Endothelial cell of umbilical vein (primary cell): ENCODE data around the gene CLBA1. TPM values are rescaled to one million over a fixed set of nuclear protein-coding genes. Genes with fewer than 3 reads are reported as not detected.

Experiments
- BruUV-seq: library from RNA; stranded (reverse); fragments of 400-500 nt; replicated peaks from 2 replicates; lab custom pipeline; 2021; lab: Mats Ljungman, UMichigan
- CTCF ChIA-PET: fragments of 300-600, 350-600 bp; sonication (Branson Sonifier 250); formaldehyde crosslinking; loops from one replicate; lab custom pipeline; 2021; ENCODE audit warnings: antibody characterized with exemption, inconsistent platforms; lab: Charles Lee
- POLR2A ChIA-PET: fragments of 300-600, 350-600 bp; sonication (Branson Sonifier 250); formaldehyde crosslinking; loops from one replicate; lab custom pipeline; 2021; ENCODE audit warnings: antibody characterized with exemption, inconsistent platforms; lab: Charles Lee
- DNase-seq: peaks from one replicate; pipeline ENCODE4 v3.0.0-alpha.2; 2011; ENCODE audit warnings: low read depth, low spot score
- FAIRE-seq: peaks from 2 replicates; lab custom pipeline; 2011; peaks lifted over from hg19 to GRCh38; lab: Jason Lieb, UNC
- H2AFZ ChIP-seq: 2 replicates; pipeline ENCODE4 v1.6.0; 2012; ENCODE audit warnings: low read depth, low read length, control low read depth, inconsistent platforms
- H3K27ac ChIP-seq: 2 replicates; pipeline ENCODE4 v1.5.1; 2011; ENCODE audit warnings: low read depth, mild to moderate bottlenecking, control low read depth, low read length, moderate library complexity; ENCODE audit not compliant: insufficient read depth
- H3K27me3 ChIP-seq, 2 experiments: 2 replicates each; pipeline versions ENCODE4 v1.6.0 to v1.6.1; 2011; ENCODE audit warnings: low read length in 2 of 2, mixed read lengths in 1 of 2; ENCODE audit not compliant: control insufficient read depth in 2 of 2, insufficient read depth in 2 of 2
- H3K36me3 ChIP-seq, 2 experiments: 2 replicates in 1 of 2; 3 replicates in 1 of 2; pipeline ENCODE4 v1.5.1; 2011; ENCODE audit warnings: low read length in 2 of 2, mild to moderate bottlenecking in 1 of 2, moderate library complexity in 1 of 2; ENCODE audit not compliant: control insufficient read depth in 2 of 2, insufficient read depth in 2 of 2; ENCODE audit errors: extremely low read depth in 1 of 2
- H3K4me1 ChIP-seq: 3 replicates; pipeline ENCODE4 v1.5.1; 2011; ENCODE audit warnings: mild to moderate bottlenecking, low read length; ENCODE audit not compliant: control insufficient read depth, insufficient read depth; ENCODE audit errors: extremely low read depth
- H3K4me2 ChIP-seq: 2 replicates; pipeline ENCODE4 v1.6.1; 2011; ENCODE audit warnings: low read length, control low read depth, mixed read lengths; ENCODE audit not compliant: insufficient read depth
- H3K4me3 ChIP-seq, 3 experiments: fragments of 200-600 bp in 1 of 3; sonication (generic), shearing (Covaris generic) in 1 of 3; replicated peaks in 1 of 3; 2 replicates each; pipeline ENCODE4 v1.5.1; 2011 to 2016; ENCODE audit warnings: control low read depth in 3 of 3, low read length in 3 of 3, mild to moderate bottlenecking in 2 of 3, inconsistent platforms in 1 of 3, low read depth in 1 of 3, moderate library complexity in 1 of 3; ENCODE audit not compliant: insufficient read depth in 1 of 3
- H3K79me2 ChIP-seq: 2 replicates; pipeline ENCODE4 v1.6.0; 2012; ENCODE audit warnings: low read length, inconsistent platforms; ENCODE audit not compliant: control insufficient read depth, insufficient read depth
- H3K9ac ChIP-seq: replicated peaks from 2 replicates; pipeline ENCODE3; 2011; ENCODE audit warnings: low read length, control low read depth; ENCODE audit not compliant: insufficient read depth; ENCODE audit errors: extremely low read depth
- H3K9me1 ChIP-seq: replicated peaks from 3 replicates; pipeline ENCODE4 v1.6.0; 2011; ENCODE audit warnings: mild to moderate bottlenecking, low read length; ENCODE audit not compliant: control insufficient read depth, insufficient read depth; ENCODE audit errors: extremely low read depth
- H3K9me3 ChIP-seq: replicated peaks from 2 replicates; pipeline ENCODE4 v1.5.1; 2012; ENCODE audit warnings: low read length, inconsistent platforms; ENCODE audit not compliant: control insufficient read depth, insufficient read depth
- H4K20me1 ChIP-seq: replicated peaks from 2 replicates; pipeline ENCODE3; 2011; ENCODE audit warnings: mild to moderate bottlenecking, low read length; ENCODE audit not compliant: control insufficient read depth, insufficient read depth; ENCODE audit errors: extremely low read depth
- CTCF ChIP-seq, 2 donors: IDR thresholded peaks; 1 replicate in 1 of 2; 2 replicates in 1 of 2; pipeline ENCODE4 v1.5.1; 2011; ENCODE audit warnings: low read length in 2 of 2, mild to moderate bottlenecking in 2 of 2, moderate library complexity in 2 of 2, control low read depth in 1 of 2, inconsistent platforms in 1 of 2, low read depth in 1 of 2; ENCODE audit not compliant: insufficient read depth in 1 of 2; ENCODE audit errors: extremely low read depth in 1 of 2
- EZH2 ChIP-seq: IDR thresholded peaks from 2 replicates; pipeline ENCODE4 v1.6.1; 2012; ENCODE audit warnings: borderline replicate concordance, low read depth, mild to moderate bottlenecking, moderate library complexity, low read length, inconsistent platforms; ENCODE audit not compliant: severe bottlenecking
- FOS ChIP-seq: IDR thresholded peaks from 2 replicates; pipeline ENCODE4 v1.6.1; 2011; ENCODE audit warnings: mild to moderate bottlenecking, low read length, moderate library complexity, borderline replicate concordance; ENCODE audit not compliant: insufficient read depth
- GATA2 ChIP-seq: IDR thresholded peaks from 2 replicates; pipeline ENCODE4 v1.7.0; 2011; ENCODE audit warnings: low read depth, mild to moderate bottlenecking, moderate library complexity, mixed read lengths, low read length; ENCODE audit not compliant: insufficient read length, insufficient read depth
- JUN ChIP-seq: IDR thresholded peaks from 2 replicates; pipeline ENCODE4 v1.6.1; 2011; ENCODE audit warnings: borderline replicate concordance, low read depth; ENCODE audit not compliant: insufficient read length, insufficient read depth
- MAX ChIP-seq: IDR thresholded peaks from 2 replicates; pipeline ENCODE4 v1.6.1; 2011; ENCODE audit not compliant: insufficient read depth, insufficient read length
- MYC ChIP-seq: IDR thresholded peaks from one replicate; pipeline ENCODE4 v1.6.1; 2011; ENCODE audit warnings: mild to moderate bottlenecking, low read depth, low read length
- POLR2A ChIP-seq: IDR thresholded peaks from 2 replicates; pipeline ENCODE4 v1.6.1; 2012; ENCODE audit warnings: low read depth, mild to moderate bottlenecking, control low read depth, low read length
- POLR2AphosphoS5 ChIP-seq: IDR thresholded peaks from 2 replicates; pipeline ENCODE4 v1.6.1; 2012; ENCODE audit warnings: low read depth, mild to moderate bottlenecking, control low read depth, low read length, moderate library complexity; ENCODE audit not compliant: insufficient read depth
- dilution Hi-C: fragments of 300-500 bp; cut with MboI; formaldehyde crosslinking; loops from one replicate; pipeline ENCODE4 v1.15.0; 2019; ENCODE audit warnings: low sequenced_read_pairs; ENCODE audit not compliant: extremely low pct_ligation_motif_present
- intact Hi-C: fragments of 100-400 bp; cut with micrococcal nuclease; formaldehyde crosslinking; loops from one replicate; pipeline ENCODE4 v1.10.0; 2022
- polyA plus RNA-seq, 4 experiments: library from polyadenylated mRNA; depleted of rRNA in 3 of 4; stranded (reverse) in 3 of 4; unstranded in 1 of 4; fragments of >200 nt; gene quantifications; 2 replicates each; pipeline versions ENCODE4 v1.2.1 to v1.2.3, GENCODE V29; 2011 to 2012; ENCODE audit warnings: missing spikeins in 1 of 4
- total RNA-seq: library from RNA; stranded (reverse); gene quantifications from 2 replicates; pipeline ENCODE4 v1.2.3, GENCODE V29; 2021

CLBA1 gene
- total and polyA plus RNA-seq, 2 donors (not counting 3 experiments of a cell fraction or from before 2014, with no cell fraction given) = 5.2 to 5.3 TPM

- peaks cover 9 to 10% of the 10 kb centered on the region in 2 experiments for H3K36me3 ChIP-seq
- H3K9me3 ChIP-seq = no peaks in the 10 kb centered on the region
- no peak overlapping the region for H2AFZ ChIP-seq
- DNase-seq (no peak), FAIRE-seq (no peak)
- TF ChIP-seq CTCF (IDR thresholded peaks at IDR 0.05; ENCODE audit: extremely low read depth in 1 of 2, insufficient read depth in 1 of 2, low read depth in 1 of 2, low read length in 2 of 2) (no peak), MYC (no peak), GATA2 (no peak), POLR2A (no peak), MAX (no peak), POLR2AphosphoS5 (no peak), EZH2 (no peak), JUN (no peak), FOS (no peak)
- CTCF ChIA-PET = interaction anchor here (1.3 to 2.1 kb wide), 3 partner anchors 19 to 32 kb away, joined by 3 to 15 read pairs (median 5); no protein-coding TSS in a partner anchor
- H3K9ac ChIP-seq = no peak overlapping the region
- no peaks in the 10 kb centered on the region for H3K9me1 ChIP-seq
- no peak overlapping the region for H3K27ac ChIP-seq
- peaks cover 30% of the 10 kb centered on the region for H3K4me1 ChIP-seq
- POLR2A ChIA-PET = no interaction called here
- H3K27me3 ChIP-seq = no peaks in the 10 kb centered on the region
- dilution Hi-C loops (no loop called here), intact Hi-C loops (no loop called here)
- no peak overlapping the region for H3K4me2 ChIP-seq
- H3K79me2 ChIP-seq = peaks cover 97% of the 10 kb centered on the region
- no TSS peak for BruUV-seq
- H4K20me1 ChIP-seq = no peaks in the 10 kb centered on the region
- H3K4me3 ChIP-seq = no peak overlapping the region
These were observed 28.4 kb downstream of the CLBA1 start for GRCh38 chr14:105014032-105014431.
